Measurements from ENCODE around the gene STK33. TPM values are rescaled to one million over a fixed set of nuclear protein-coding genes. Genes with fewer than 3 reads are reported as not detected.

Gene STK33
- total RNA-seq, 2 donors from 2014 or later = 22.7 to 26.8 TPM

DNA sequence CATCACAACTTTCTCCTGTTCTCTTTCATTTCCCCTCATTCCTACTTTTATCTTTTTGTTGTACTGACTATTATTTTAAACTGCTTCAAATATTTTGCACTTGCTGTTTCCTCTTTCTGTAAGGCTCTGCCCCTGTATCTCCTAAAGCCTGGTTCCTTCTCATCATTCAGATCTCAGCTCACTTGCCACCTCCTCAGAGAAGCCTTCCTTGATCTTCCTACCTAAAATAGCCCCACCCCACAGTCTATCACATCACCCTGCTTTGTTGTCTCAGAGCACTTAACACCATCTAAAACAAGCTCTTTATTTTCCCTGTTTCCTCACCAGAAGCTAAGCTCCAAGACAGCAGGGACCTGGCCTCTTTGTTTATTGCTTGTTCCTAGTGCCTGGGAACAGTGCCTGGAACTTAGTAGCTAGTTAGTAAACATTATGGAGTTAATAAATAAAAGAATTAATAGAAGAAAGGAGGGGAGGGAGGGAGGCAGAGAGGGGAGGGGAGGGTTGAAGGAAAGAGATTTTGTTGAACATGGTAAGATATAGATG, 2.5 kb upstream of the STK33 start:
- TF ChIP-seq, protein P1, sequence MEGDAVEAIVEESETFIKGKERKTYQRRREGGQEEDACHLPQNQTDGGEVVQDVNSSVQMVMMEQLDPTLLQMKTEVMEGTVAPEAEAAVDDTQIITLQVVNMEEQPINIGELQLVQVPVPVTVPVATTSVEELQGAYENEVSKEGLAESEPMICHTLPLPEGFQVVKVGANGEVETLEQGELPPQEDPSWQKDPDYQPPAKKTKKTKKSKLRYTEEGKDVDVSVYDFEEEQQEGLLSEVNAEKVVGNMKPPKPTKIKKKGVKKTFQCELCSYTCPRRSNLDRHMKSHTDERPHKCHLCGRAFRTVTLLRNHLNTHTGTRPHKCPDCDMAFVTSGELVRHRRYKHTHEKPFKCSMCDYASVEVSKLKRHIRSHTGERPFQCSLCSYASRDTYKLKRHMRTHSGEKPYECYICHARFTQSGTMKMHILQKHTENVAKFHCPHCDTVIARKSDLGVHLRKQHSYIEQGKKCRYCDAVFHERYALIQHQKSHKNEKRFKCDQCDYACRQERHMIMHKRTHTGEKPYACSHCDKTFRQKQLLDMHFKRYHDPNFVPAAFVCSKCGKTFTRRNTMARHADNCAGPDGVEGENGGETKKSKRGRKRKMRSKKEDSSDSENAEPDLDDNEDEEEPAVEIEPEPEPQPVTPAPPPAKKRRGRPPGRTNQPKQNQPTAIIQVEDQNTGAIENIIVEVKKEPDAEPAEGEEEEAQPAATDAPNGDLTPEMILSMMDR (conservative IDR thresholded peaks at IDR 0.05) = no peak
- no peaks in the 10 kb centered on the region for H3K27me3 ChIP-seq (ENCODE audit: control insufficient read depth, insufficient read depth, low read length, poor library complexity, severe bottlenecking)
- no peak overlapping the region for H3K27ac ChIP-seq (ENCODE audit: low read depth, low read length)
- H3K9me3 ChIP-seq (ENCODE audit: control insufficient read depth, low read length) = no peaks in the 10 kb centered on the region
- no peaks in the 10 kb centered on the region for H3K36me3 ChIP-seq (ENCODE audit: control insufficient read depth, insufficient read depth, low read length)
- H3K27me3 Mint-ChIP-seq (ENCODE audit: insufficient read depth) = no peaks in the 10 kb centered on the region
- H3K4me1 ChIP-seq (ENCODE audit: control insufficient read depth, insufficient read depth, low read length) = peaks cover 16% of the 10 kb centered on the region
- H3K4me3 Mint-ChIP-seq = no peak overlapping the region
- no peaks in the 10 kb centered on the region for H3K36me3 Mint-ChIP-seq (ENCODE audit: low read depth)
- no peak overlapping the region for H3K27ac Mint-ChIP-seq
- peak; percentile 59 for DNase-seq
- peaks cover 23% of the 10 kb centered on the region for H3K4me1 Mint-ChIP-seq
- H3K9ac ChIP-seq (ENCODE audit: extremely low read depth, low read length, poor library complexity, severe bottlenecking) = no peak overlapping the region
- H3K4me3 ChIP-seq (ENCODE audit: low read length) = no peak overlapping the region
- no peaks in the 10 kb centered on the region for H3K9me3 Mint-ChIP-seq

DNA sequence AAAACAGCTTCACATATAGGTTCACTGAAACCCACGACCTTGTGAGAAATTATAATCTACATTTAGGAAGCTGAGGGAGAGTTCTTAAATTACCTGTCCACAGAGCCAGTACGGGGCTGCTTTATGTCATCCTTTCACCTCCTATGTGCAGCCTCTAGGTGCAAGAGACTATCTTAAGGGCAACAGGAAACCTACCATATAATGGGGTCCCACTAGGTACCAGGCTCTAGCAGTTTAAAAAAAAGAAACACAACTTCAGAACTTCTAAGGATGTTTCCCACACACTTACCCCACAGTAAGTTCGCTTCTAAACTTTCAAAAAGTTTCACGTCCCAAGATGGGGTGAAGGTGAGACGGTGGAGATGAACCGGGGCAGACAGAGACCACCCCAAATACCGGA, 573 bp downstream of the STK33 start:
- Mint-ChIP-seq H3K4me1 (peaks cover 25% of the 10 kb centered on the region), H3K4me3 (peak overlapping the region; percentile 71), H3K36me3 (ENCODE audit: low read depth) (no peaks in the 10 kb centered on the region), H3K27ac (peak overlapping the region; percentile 37), H3K9me3 (no peaks in the 10 kb centered on the region), H3K27me3 (ENCODE audit: insufficient read depth) (no peaks in the 10 kb centered on the region)
- H3K27ac ChIP-seq (ENCODE audit: low read depth, low read length) = no peak overlapping the region
- H3K36me3 ChIP-seq (ENCODE audit: control insufficient read depth, insufficient read depth, low read length) = no peaks in the 10 kb centered on the region
- peak overlapping the region; percentile 86 for H3K4me3 ChIP-seq (ENCODE audit: low read length)
- TF ChIP-seq, protein P1 (conservative IDR thresholded peaks at IDR 0.05) = no peak
- peak overlapping the region; percentile 3 for H3K9ac ChIP-seq (ENCODE audit: extremely low read depth, low read length, poor library complexity, severe bottlenecking)
- 16% methylated on average over 6 of the region's 7 CpGs; no CpG with 5 or more reads in 1 of the 2 experiments for WGBS, 2 experiments (ENCODE audit: insufficient coverage in 1 of 2, insufficient read length in 1 of 2)
- DNase-seq = no peak
- peaks cover 12% of the 10 kb centered on the region for H3K4me1 ChIP-seq (ENCODE audit: control insufficient read depth, insufficient read depth, low read length)
- peaks cover 7% of the 10 kb centered on the region for H3K9me3 ChIP-seq (ENCODE audit: control insufficient read depth, low read length)
- H3K27me3 ChIP-seq (ENCODE audit: control insufficient read depth, insufficient read depth, low read length, poor library complexity, severe bottlenecking) = no peaks in the 10 kb centered on the region

DNA sequence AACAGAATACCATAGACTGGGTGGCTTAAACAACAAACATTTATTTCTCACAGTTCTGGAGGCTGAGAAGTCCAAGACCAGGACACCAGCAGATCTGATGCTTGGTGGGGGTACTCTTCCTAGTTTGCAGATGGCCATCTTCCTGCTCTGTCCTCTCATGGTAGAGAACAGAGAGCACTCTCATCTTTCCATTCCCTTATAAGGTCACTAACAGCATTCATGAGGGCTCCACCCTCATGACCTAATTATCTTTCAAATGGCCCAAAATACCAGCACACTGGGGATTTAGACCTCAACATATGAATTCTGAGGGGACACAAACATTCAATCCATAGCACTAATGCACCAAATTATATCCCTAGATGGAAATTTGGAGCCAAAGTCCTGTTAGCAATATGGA, 6.1 kb downstream of the STK33 start:
- H3K27ac Mint-ChIP-seq = no peak overlapping the region
- Histone ChIP-seq H3K9me3 (ENCODE audit: control insufficient read depth, low read length) (peaks cover 16% of the 10 kb centered on the region), H3K36me3 (ENCODE audit: control insufficient read depth, insufficient read depth, low read length) (no peaks in the 10 kb centered on the region), H3K9ac (ENCODE audit: extremely low read depth, low read length, poor library complexity, severe bottlenecking) (no peak overlapping the region), H3K27me3 (ENCODE audit: control insufficient read depth, insufficient read depth, low read length, poor library complexity, severe bottlenecking) (no peaks in the 10 kb centered on the region), H3K27ac (ENCODE audit: low read depth, low read length) (no peak overlapping the region), H3K4me1 (ENCODE audit: control insufficient read depth, insufficient read depth, low read length) (peaks cover 6% of the 10 kb centered on the region), H3K4me3 (ENCODE audit: low read length) (no peak overlapping the region)
- no peaks in the 10 kb centered on the region for H3K9me3 Mint-ChIP-seq
- TF ChIP-seq, protein P1 (conservative IDR thresholded peaks at IDR 0.05) = no peak
- DNase-seq = no peak
- H3K36me3 Mint-ChIP-seq (ENCODE audit: low read depth) = peaks cover 4% of the 10 kb centered on the region
- no peak overlapping the region for H3K4me3 Mint-ChIP-seq
- H3K4me1 Mint-ChIP-seq = peaks cover 15% of the 10 kb centered on the region
- no peaks in the 10 kb centered on the region for H3K27me3 Mint-ChIP-seq (ENCODE audit: insufficient read depth)

Data from endodermal cell (in vitro differentiated cells).